A673 (cell line): Measurements from ENCODE around the gene OMP. TPM values are rescaled to one million over a fixed set of nuclear protein-coding genes. Genes with fewer than 3 reads are reported as not detected.

ENCODE experiments used
- BruUV-seq: library from RNA; stranded (reverse); fragments of 400-500 nt; replicated peaks from 2 replicates; lab custom pipeline; 2021; lab: Mats Ljungman, UMichigan
- CTCF ChIA-PET: fragments of 300-600 bp; sonication (Branson Sonifier 250); formaldehyde crosslinking; loops from one replicate; lab custom pipeline; 2022; ENCODE audit warnings: antibody characterized with exemption; lab: Charles Lee
- POLR2A ChIA-PET: fragments of 300-600 bp; sonication (Branson Sonifier 250); formaldehyde crosslinking; loops from one replicate; lab custom pipeline; 2022; ENCODE audit warnings: antibody characterized with exemption; ENCODE audit not compliant: low non-redundant PET; lab: Charles Lee
- DNase-seq: peaks from one replicate; pipeline ENCODE4 v3.0.0-alpha.2; 2015; ENCODE audit warnings: low spot score
- H3K27ac ChIP-seq: fragments of 200-600 bp; sonication (generic); 2 replicates; pipeline ENCODE4 v1.5.1; 2016; ENCODE audit warnings: mixed run types, low read depth, mild to moderate bottlenecking, mixed read lengths, antibody characterized with exemption, low read length; ENCODE audit not compliant: poor library complexity, severe bottlenecking
- H3K27me3 ChIP-seq: fragments of 200-600 bp; sonication (generic); replicated peaks from 2 replicates; pipeline ENCODE4 v1.6.1; 2017; ENCODE audit warnings: mixed run types, low read depth, mild to moderate bottlenecking, mixed read lengths, antibody characterized with exemption, low read length; ENCODE audit not compliant: insufficient read depth, poor library complexity
- H3K36me3 ChIP-seq: fragments of 200-600 bp; sonication (generic); 2 replicates; pipeline ENCODE4 v1.6.1; 2016; ENCODE audit warnings: mixed run types, mild to moderate bottlenecking, mixed read lengths, antibody characterized with exemption, low read length; ENCODE audit not compliant: insufficient read depth, poor library complexity, severe bottlenecking
- H3K4me1 ChIP-seq: fragments of 200-600 bp; sonication (generic); 2 replicates; pipeline ENCODE4 v1.6.1; 2017; ENCODE audit warnings: mixed run types, mild to moderate bottlenecking, mixed read lengths, antibody characterized with exemption, low read length; ENCODE audit not compliant: insufficient read depth, poor library complexity, severe bottlenecking
- H3K4me3 ChIP-seq: fragments of 200-600 bp; sonication (generic); 2 replicates; pipeline ENCODE4 v1.5.1; 2016; ENCODE audit warnings: low read depth, mixed run types, mild to moderate bottlenecking, mixed read lengths, low read length; ENCODE audit not compliant: poor library complexity, severe bottlenecking
- H3K9me3 ChIP-seq: fragments of 200-600 bp; sonication (generic); 2 replicates; pipeline ENCODE4 v1.6.1; 2016; ENCODE audit warnings: mixed run types, low read depth, mild to moderate bottlenecking, mixed read lengths, antibody characterized with exemption, low read length; ENCODE audit not compliant: poor library complexity, severe bottlenecking
- CTCF ChIP-seq: fragments of 300-800, 200-600 bp; sonication (generic); conservative IDR thresholded peaks from 2 replicates; pipeline ENCODE4 v1.5.1; 2017; ENCODE audit warnings: low read depth, mild to moderate bottlenecking, antibody characterized with exemption, low read length, moderate library complexity, mixed read lengths
- EZH2 ChIP-seq: fragments of 200-600 bp; sonication (generic); IDR thresholded peaks from 2 replicates; pipeline ENCODE4 v1.6.1; 2017; ENCODE audit warnings: borderline replicate concordance, low read depth, mild to moderate bottlenecking, mixed read lengths, antibody characterized with exemption, low read length; ENCODE audit not compliant: poor library complexity, severe bottlenecking
- intact Hi-C: fragments of 100-400 bp; cut with micrococcal nuclease; formaldehyde crosslinking; loops from one replicate; pipeline ENCODE4 v1.10.0; 2022; ENCODE audit not compliant: unreplicated experiment
- total RNA-seq: library from RNA; stranded (reverse); gene quantifications from 2 replicates; pipeline ENCODE4 v1.2.3, GENCODE V29; 2021

Gene OMP
- total RNA-seq, 1 experiment from 2014 or later, result not detected

- Histone ChIP-seq H3K4me1 (no peaks in the 10 kb centered on the region), H3K9me3 (no peaks in the 10 kb centered on the region), H3K4me3 (no peak overlapping the region), H3K27me3 (peaks cover 25% of the 10 kb centered on the region), H3K36me3 (no peaks in the 10 kb centered on the region), H3K27ac (no peak overlapping the region)
- CTCF ChIA-PET, result no interaction called here
- intact Hi-C loops, result no loop called here
- no peak for DNase-seq
- POLR2A ChIA-PET, result no interaction called here
- BruUV-seq, result no TSS peak
- TF ChIP-seq CTCF, result no peak
- TF ChIP-seq EZH2, result no peak
Observed at GRCh38 chr11:77139201-77139600, 36.6 kb downstream of the OMP start.

- CTCF ChIA-PET, result no interaction called here
- DNase-seq, result no peak
- intact Hi-C loops, result no loop called here
- H3K9me3 ChIP-seq, result no peaks in the 10 kb centered on the region
- no peak overlapping the region for H3K27ac ChIP-seq
- no peaks in the 10 kb centered on the region for H3K4me1 ChIP-seq
- no peak overlapping the region for H3K4me3 ChIP-seq
- POLR2A ChIA-PET, result no interaction called here
- H3K27me3 ChIP-seq, result peaks cover 25% of the 10 kb centered on the region
- no peak for TF ChIP-seq EZH2
- no peak for TF ChIP-seq CTCF
- BruUV-seq, result no TSS peak
- no peaks in the 10 kb centered on the region for H3K36me3 ChIP-seq
Observed at GRCh38 chr11:77140231-77140851, 37.7 kb downstream of the OMP start.

GRCh38 chr11:77141034-77141433 is 38.4 kb downstream of the OMP start:
- TF ChIP-seq CTCF (no peak), EZH2 (no peak)
- H3K4me3 ChIP-seq, result no peak overlapping the region
- no TSS peak for BruUV-seq
- H3K27me3 ChIP-seq, result peaks cover 25% of the 10 kb centered on the region
- intact Hi-C loops, result no loop called here
- ChIA-PET POLR2A (no interaction called here), CTCF (no interaction called here)
- no peaks in the 10 kb centered on the region for H3K9me3 ChIP-seq
- no peak for DNase-seq
- no peaks in the 10 kb centered on the region for H3K36me3 ChIP-seq
- no peak overlapping the region for H3K27ac ChIP-seq
- H3K4me1 ChIP-seq, result no peaks in the 10 kb centered on the region
